GM21360 (cell line): ENCODE data around the gene DCAF4.
"Not testable (repeated sequence)": the region's sequence is repeated elsewhere in the genome, so short reads cannot be mapped to it uniquely, and the experiment has no call there.

Experiments used
- ATAC-seq: cut with Tn5 transposase; IDR thresholded peaks from one replicate; pipeline ENCODE4 v1.9.1; 2021; ENCODE audit warnings: mild to moderate bottlenecking, moderate library complexity; ENCODE audit not compliant: unreplicated experiment

Gene DCAF4

GRCh38 chr14:72929316-72930080, 3.2 kb downstream of the DCAF4 start:
- ATAC-seq = no peak

- ATAC-seq = no peak
Observed at GRCh38 chr14:72932893-72933292, 6.6 kb downstream of the DCAF4 start.

- ATAC-seq = no peak
Observed at GRCh38 chr14:72939630-72940029, 13.4 kb downstream of the DCAF4 start.

GRCh38 chr14:72941286-72941985, 15.2 kb downstream of the DCAF4 start:
- ATAC-seq = no peak

GRCh38 chr14:72942934-72943333, 16.7 kb downstream of the DCAF4 start:
- ATAC-seq = no peak

- ATAC-seq = no peak
Observed at GRCh38 chr14:72943876-72944430, 17.7 kb downstream of the DCAF4 start.

- ATAC-seq = no peak
Observed at GRCh38 chr14:72945356-72946027, 19.2 kb downstream of the DCAF4 start.

- ATAC-seq = no peak
Observed at GRCh38 chr14:72946491-72946890, 20.2 kb downstream of the DCAF4 start.

GRCh38 chr14:72947366-72948160, 21.3 kb downstream of the DCAF4 start:
- ATAC-seq = no peak

- ATAC-seq = no peak
Observed at GRCh38 chr14:72948481-72949138, 22.3 kb downstream of the DCAF4 start.

- no peak for ATAC-seq
Observed at GRCh38 chr14:72952171-72952570, 25.9 kb downstream of the DCAF4 start.

GRCh38 chr14:72956741-72957140, 30.5 kb downstream of the DCAF4 start:
- not testable (repeated sequence) for ATAC-seq

- ATAC-seq = no peak
Observed at GRCh38 chr14:72957213-72957612, 30.9 kb downstream of the DCAF4 start.

GRCh38 chr14:72958548-72958947, 32.3 kb downstream of the DCAF4 start:
- ATAC-seq = no peak

GRCh38 chr14:72961016-72961415, 34.8 kb downstream of the DCAF4 start:
- not testable (repeated sequence) for ATAC-seq

- ATAC-seq = no peak
Observed at GRCh38 chr14:72961579-72962335, 35.5 kb downstream of the DCAF4 start.

GRCh38 chr14:72962336-72962754, 36.1 kb downstream of the DCAF4 start:
- not testable (repeated sequence) for ATAC-seq

- no peak for ATAC-seq
Observed at GRCh38 chr14:72962829-72963312, 36.6 kb downstream of the DCAF4 start.

GRCh38 chr14:72965249-72965648, 39.0 kb downstream of the DCAF4 start:
- no peak for ATAC-seq
